Keratinocyte (primary cell): ENCODE results near the gene HOTAIR. TPM values are rescaled to one million over a fixed set of nuclear protein-coding genes. Genes with fewer than 3 reads are reported as not detected.

Source experiments
- DNase-seq: peaks from one replicate; pipeline ENCODE4 v3.0.0-alpha.2; 2011; ENCODE audit warnings: low read depth, missing footprints, low spot score
- FAIRE-seq: peaks from 2 replicates; lab custom pipeline; 2011; peaks lifted over from hg19 to GRCh38; lab: Jason Lieb, UNC
- H2AFZ ChIP-seq: 2 replicates; pipeline ENCODE4 v1.6.0; 2012; ENCODE audit warnings: low read length, control low read depth, inconsistent platforms; ENCODE audit not compliant: control insufficient read depth
- H3K27ac ChIP-seq: 2 replicates; pipeline ENCODE4 v1.5.1; 2011; ENCODE audit warnings: low read length; ENCODE audit not compliant: control insufficient read depth, insufficient read depth
- H3K27me3 ChIP-seq: 3 replicates; pipeline ENCODE4 v1.6.0; 2011; ENCODE audit warnings: low read length; ENCODE audit not compliant: control insufficient read depth, insufficient read depth; ENCODE audit errors: extremely low read depth
- H3K36me3 ChIP-seq, 2 experiments: 2 replicates in 1 of 2; 3 replicates in 1 of 2; pipeline ENCODE4 v1.5.1; 2011; ENCODE audit warnings: low read length in 2 of 2, mild to moderate bottlenecking in 1 of 2; ENCODE audit not compliant: control insufficient read depth in 2 of 2, insufficient read depth in 2 of 2; ENCODE audit errors: extremely low read depth in 1 of 2
- H3K4me1 ChIP-seq: 3 replicates; pipeline ENCODE4 v1.5.1; 2011; ENCODE audit warnings: low read length; ENCODE audit not compliant: control insufficient read depth, insufficient read depth; ENCODE audit errors: extremely low read depth
- H3K4me2 ChIP-seq: 3 replicates; pipeline ENCODE4 v1.6.0; 2011; ENCODE audit warnings: low read depth, low read length; ENCODE audit not compliant: control insufficient read depth, insufficient read depth; ENCODE audit errors: extremely low read depth
- H3K4me3 ChIP-seq, 3 experiments: fragments of 200-600 bp in 1 of 3; sonication (generic) in 1 of 3; 2 replicates in 2 of 3; 3 replicates in 1 of 3; pipeline ENCODE4 v1.5.1; 2011 to 2016; ENCODE audit warnings: low read length in 3 of 3, mild to moderate bottlenecking in 3 of 3, control low read depth in 2 of 3, inconsistent platforms in 1 of 3, low read depth in 1 of 3, mixed read lengths in 1 of 3, mixed run types in 1 of 3, moderate library complexity in 1 of 3; ENCODE audit not compliant: control insufficient read depth in 2 of 3, insufficient read depth in 2 of 3; ENCODE audit errors: extremely low read depth in 1 of 3
- H3K79me2 ChIP-seq: 2 replicates; pipeline ENCODE4 v1.6.0; 2012; ENCODE audit warnings: low read length; ENCODE audit not compliant: control insufficient read depth, insufficient read depth
- H3K9ac ChIP-seq: 3 replicates; pipeline ENCODE4 v1.6.0; 2011; ENCODE audit warnings: low read length; ENCODE audit not compliant: control insufficient read depth, insufficient read depth; ENCODE audit errors: extremely low read depth
- H3K9me1 ChIP-seq: 3 replicates; pipeline ENCODE4 v1.6.0; 2011; ENCODE audit warnings: low read length; ENCODE audit not compliant: control insufficient read depth, insufficient read depth; ENCODE audit errors: extremely low read depth
- H3K9me3 ChIP-seq: 2 replicates; pipeline ENCODE4 v1.5.1; 2012; ENCODE audit warnings: low read depth, low read length; ENCODE audit not compliant: control insufficient read depth
- H4K20me1 ChIP-seq: 3 replicates; pipeline ENCODE4 v1.6.0; 2011; ENCODE audit warnings: low read length; ENCODE audit not compliant: control insufficient read depth, insufficient read depth; ENCODE audit errors: extremely low read depth
- EZH2 ChIP-seq: IDR thresholded peaks from one replicate; pipeline ENCODE4 v1.6.1; 2012; ENCODE audit warnings: inconsistent platforms, mild to moderate bottlenecking, low read length, moderate library complexity
- dilution Hi-C: fragments of 300-500 bp; cut with MboI; formaldehyde crosslinking; loops from one replicate; pipeline ENCODE4 v1.7.0; 2020; ENCODE audit warnings: low sequenced_read_pairs; ENCODE audit not compliant: extremely low pct_ligation_motif_present
- polyA plus RNA-seq, 5 experiments: library from polyadenylated mRNA; depleted of rRNA in 3 of 5; stranded (reverse) in 3 of 5; stranded (forward) in 1 of 5; unstranded in 1 of 5; fragments of >200 nt; gene quantifications; 1 replicate in 1 of 5; 2 replicates in 3 of 5; 3 replicates in 1 of 5; pipeline versions ENCODE4 v1.2.1 to v1.2.3, GENCODE V29; 2011 to 2012; ENCODE audit warnings: missing spikeins in 2 of 5, low read depth in 1 of 5, low replicate concordance in 1 of 5
- TF ChIP-seq, protein P1 (sequence below), 3 experiments: IDR thresholded peaks in 1 of 3; conservative IDR thresholded peaks in 1 of 3; optimal IDR thresholded peaks in 1 of 3; 2 replicates in 2 of 3; 3 replicates in 1 of 3; pipeline versions ENCODE3 to v1.5.1; 2011; ENCODE audit warnings: low read length in 3 of 3, mild to moderate bottlenecking in 3 of 3, moderate library complexity in 2 of 3, control low read depth in 1 of 3, inconsistent platforms in 1 of 3; ENCODE audit not compliant: insufficient read depth in 2 of 3; ENCODE audit errors: extremely low read depth in 1 of 3

The HOTAIR gene
- polyA plus RNA-seq, 1 donor (not counting 4 experiments of a cell fraction or from before 2014, with no cell fraction given) = 4.0 TPM

DNA sequence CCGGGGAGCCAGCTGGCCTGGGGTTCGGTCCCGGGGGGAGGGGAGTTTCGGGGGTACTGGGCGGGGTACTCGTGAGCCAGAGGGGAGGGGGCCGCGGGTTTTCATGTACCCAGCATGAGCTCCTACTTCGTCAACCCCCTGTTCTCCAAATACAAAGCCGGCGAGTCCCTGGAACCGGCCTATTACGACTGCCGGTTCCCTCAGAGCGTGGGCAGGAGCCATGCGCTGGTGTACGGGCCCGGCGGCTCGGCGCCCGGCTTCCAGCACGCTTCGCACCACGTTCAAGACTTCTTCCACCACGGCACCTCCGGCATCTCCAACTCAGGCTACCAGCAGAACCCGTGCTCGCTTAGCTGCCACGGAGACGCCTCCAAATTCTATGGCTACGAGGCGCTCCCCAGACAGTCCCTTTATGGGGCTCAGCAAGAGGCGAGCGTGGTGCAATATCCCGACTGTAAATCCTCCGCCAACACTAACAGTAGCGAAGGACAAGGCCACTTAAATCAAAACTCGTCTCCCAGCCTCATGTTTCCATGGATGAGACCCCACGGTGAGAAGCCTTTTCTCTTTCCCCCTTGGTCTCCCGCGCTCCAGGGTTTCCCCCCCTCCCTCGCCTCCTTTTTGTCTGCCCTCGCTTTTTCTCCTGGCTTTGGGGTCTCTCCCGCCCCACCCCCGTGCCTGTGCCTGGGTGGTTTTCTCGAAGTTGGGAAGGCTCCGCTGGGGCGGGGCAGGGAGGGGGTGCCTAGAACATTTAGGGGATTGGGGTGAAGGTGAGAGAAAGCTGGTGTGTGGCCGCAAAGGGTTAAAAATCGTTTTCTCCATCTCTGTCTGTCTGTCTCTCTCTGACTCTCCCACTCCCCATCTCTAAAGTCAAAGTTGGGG, 34.7 kb upstream of the HOTAIR start:
- H3K4me3 ChIP-seq = peak overlapping the region; percentile 43 to 62 (median 62)
- peak overlapping the region; percentile 79 for H3K4me2 ChIP-seq
- H3K9me1 ChIP-seq = no peaks in the 10 kb centered on the region
- DNase-seq (no peak), FAIRE-seq (no peak)
- peaks cover 16% of the 10 kb centered on the region for H3K4me1 ChIP-seq
- no peak overlapping the region for H3K27ac ChIP-seq
- H3K9ac ChIP-seq = peak overlapping the region; percentile 80
- dilution Hi-C loops = no loop called here
- no peaks in the 10 kb centered on the region for H3K9me3 ChIP-seq
- no peak for TF ChIP-seq EZH2
- TF ChIP-seq, protein P1, sequence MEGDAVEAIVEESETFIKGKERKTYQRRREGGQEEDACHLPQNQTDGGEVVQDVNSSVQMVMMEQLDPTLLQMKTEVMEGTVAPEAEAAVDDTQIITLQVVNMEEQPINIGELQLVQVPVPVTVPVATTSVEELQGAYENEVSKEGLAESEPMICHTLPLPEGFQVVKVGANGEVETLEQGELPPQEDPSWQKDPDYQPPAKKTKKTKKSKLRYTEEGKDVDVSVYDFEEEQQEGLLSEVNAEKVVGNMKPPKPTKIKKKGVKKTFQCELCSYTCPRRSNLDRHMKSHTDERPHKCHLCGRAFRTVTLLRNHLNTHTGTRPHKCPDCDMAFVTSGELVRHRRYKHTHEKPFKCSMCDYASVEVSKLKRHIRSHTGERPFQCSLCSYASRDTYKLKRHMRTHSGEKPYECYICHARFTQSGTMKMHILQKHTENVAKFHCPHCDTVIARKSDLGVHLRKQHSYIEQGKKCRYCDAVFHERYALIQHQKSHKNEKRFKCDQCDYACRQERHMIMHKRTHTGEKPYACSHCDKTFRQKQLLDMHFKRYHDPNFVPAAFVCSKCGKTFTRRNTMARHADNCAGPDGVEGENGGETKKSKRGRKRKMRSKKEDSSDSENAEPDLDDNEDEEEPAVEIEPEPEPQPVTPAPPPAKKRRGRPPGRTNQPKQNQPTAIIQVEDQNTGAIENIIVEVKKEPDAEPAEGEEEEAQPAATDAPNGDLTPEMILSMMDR (optimal IDR thresholded peaks at IDR 0.05 in 1 of 3, IDR thresholded peaks at IDR 0.05 in 1 of 3, conservative IDR thresholded peaks at IDR 0.05 in 1 of 3; ENCODE audit: extremely low read depth in 1 of 3, insufficient read depth in 2 of 3, low read length in 3 of 3) = no peak
- peak overlapping the region; percentile 70 for H2AFZ ChIP-seq
- peaks cover 28% of the 10 kb centered on the region for H3K79me2 ChIP-seq
- H3K36me3 ChIP-seq = peaks cover 0 to 2% of the 10 kb centered on the region in 2 experiments
- H3K27me3 ChIP-seq = no peaks in the 10 kb centered on the region
- no peaks in the 10 kb centered on the region for H4K20me1 ChIP-seq

DNA sequence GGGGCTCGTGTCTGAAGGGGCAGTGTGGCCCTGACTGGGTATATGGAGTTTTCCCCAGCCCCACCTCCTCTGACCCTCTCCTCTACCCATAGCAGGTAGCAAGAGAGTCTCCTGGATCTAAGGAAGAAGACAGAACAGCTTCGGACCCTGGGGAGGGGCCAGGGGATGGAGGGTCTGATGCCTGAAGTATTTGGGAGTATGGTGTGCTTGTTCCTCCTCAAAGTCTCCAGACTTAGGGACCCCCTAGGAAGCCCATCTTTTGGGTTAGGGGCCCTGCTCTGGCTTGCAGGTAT, 33.5 kb upstream of the HOTAIR start:
- FAIRE-seq = no peak
- no peaks in the 10 kb centered on the region for H3K9me1 ChIP-seq
- H3K4me2 ChIP-seq = peak overlapping the region; percentile 60
- no peak for DNase-seq
- peak overlapping the region; percentile 22 for H3K9ac ChIP-seq
- H3K4me3 ChIP-seq = no peak overlapping the region
- H4K20me1 ChIP-seq = no peaks in the 10 kb centered on the region
- peaks cover 32% of the 10 kb centered on the region for H3K79me2 ChIP-seq
- dilution Hi-C loops = no loop called here
- no peak overlapping the region for H3K27ac ChIP-seq
- H2AFZ ChIP-seq = no peak overlapping the region
- H3K27me3 ChIP-seq = no peaks in the 10 kb centered on the region
- peaks cover 16% of the 10 kb centered on the region for H3K4me1 ChIP-seq
- peaks cover 0 to 2% of the 10 kb centered on the region in 2 experiments for H3K36me3 ChIP-seq
- TF ChIP-seq EZH2 = no peak
- TF ChIP-seq, protein P1 (optimal IDR thresholded peaks at IDR 0.05 in 1 of 3, IDR thresholded peaks at IDR 0.05 in 1 of 3, conservative IDR thresholded peaks at IDR 0.05 in 1 of 3; ENCODE audit: extremely low read depth in 1 of 3, insufficient read depth in 2 of 3, low read length in 3 of 3) = no peak
- H3K9me3 ChIP-seq = no peaks in the 10 kb centered on the region
